Pancreas (tissue), 10 donors: ENCODE results near the gene HEATR5A. TPM values are rescaled to one million over a fixed set of nuclear protein-coding genes. Genes with fewer than 3 reads are reported as not detected.
A peak's percentile ranks its signal among the peaks of the same experiment; 100 is the strongest.

Source experiments
- ATAC-seq, 4 donors: fragments of 200-7000 bp; cut with Tn5 transposase; one replicate each; pipeline versions ENCODE4 v1.8.0 to v1.9.1; 2020; ENCODE audit warnings: mild to moderate bottlenecking in 4 of 4, moderate library complexity in 4 of 4
- DNase-seq, 6 donors: peaks; one replicate each; pipeline ENCODE4 v3.0.0-alpha.2; 2020
- FAIRE-seq: peaks from 2 replicates; lab custom pipeline; 2012; peaks lifted over from hg19 to GRCh38; lab: Jason Lieb, UNC
- H3K27ac ChIP-seq, 4 donors: fragments of 200-600 bp; sonication (generic); 1 replicate in 3 of 4; 2 replicates in 1 of 4; pipeline versions ENCODE4 v1.5.0 to v1.8.0; 2020
- H3K27me3 ChIP-seq, 4 donors: fragments of 200-600 bp; one replicate each; pipeline ENCODE4 v1.8.0; 2021
- H3K36me3 ChIP-seq, 3 donors: fragments of 200-600 bp; sonication (generic) in 1 of 3; one replicate each; pipeline versions ENCODE4 v1.5.0 to v1.8.0; 2020 to 2021
- H3K4me1 ChIP-seq, 3 donors: fragments of 200-600 bp; one replicate each; pipeline ENCODE4 v1.8.0; 2021
- H3K4me3 ChIP-seq, 4 donors: fragments of 200-600 bp; sonication (generic) in 2 of 4; one replicate each; pipeline versions ENCODE4 v1.5.0 to v1.8.0; 2020 to 2021
- H3K9me3 ChIP-seq, 4 donors: fragments of 200-600 bp; one replicate each; pipeline ENCODE4 v1.8.0; 2021
- CTCF ChIP-seq, 4 donors: fragments of 200-600 bp; sonication (generic) in 3 of 4; IDR thresholded peaks; one replicate each; pipeline versions ENCODE4 v1.5.0 to v1.8.0; 2021; ENCODE audit warnings: antibody characterized with exemption in 4 of 4
- WGBS, 2 donors: extraction: QIAGEN DNeasy Blood & Tissue Kit; methylation state at CpG; one replicate each; pipeline ENCODE4 v1.1.7; 2013; 5-methylcytosine and 5-hydroxymethylcytosine counted together
- intact Hi-C, 3 donors: fragments of 100-400 bp; cut with DNase I; formaldehyde crosslinking; loops; one replicate each; pipeline versions ENCODE4 v1.11.1 to v1.14.2; 2022
- polyA plus RNA-seq, 2 donors: library from polyadenylated mRNA; stranded (reverse); fragments of 200-250 nt; gene quantifications; one replicate each; pipeline ENCODE4 v1.2.3, GENCODE V29; 2013
- total RNA-seq, 6 donors: library from RNA; stranded (reverse); fragmentation: NEBNext Ultra II Directional in 4 of 6; extraction: Animal tissue kit (Norgen Biotek cat#: 25700) in 4 of 6; gene quantifications; one replicate each; pipeline versions ENCODE4 v1.2.1 to v1.2.4, GENCODE V29; 2021 to 2023
- donor health status: healthy with polysubstance abuse.
- donor health status: DM: no; HTN: no; CAD: no; lungs with moderate emphysema.
- donor health status: DM: no; HTN: no; CAD: no.
- donor health status: control.
- donor health status: control.
- donor health status: Bipolar disorder and iron deficiency.
- donor health status: DM: yes; HTN: yes; CAD: no.
- donor health status: DM: no; HTN: no; CAD: no.
- donor health status: DM: no; HTN: no; CAD: no.
- donor health status: DM: yes; HTN: yes; CAD: no.

Gene HEATR5A
- total and polyA plus RNA-seq, 8 donors: 4.3 to 18.3 (median 9.2) TPM

- Histone ChIP-seq H3K4me3 (no peak overlapping the region), H3K27ac (no peak overlapping the region), H3K9me3 (no peaks in the 10 kb centered on the region), H3K36me3 (no peaks in the 10 kb centered on the region), H3K27me3 (no peaks in the 10 kb centered on the region), H3K4me1 (no peaks in the 10 kb centered on the region)
- intact Hi-C loops: no loop called here
- no peak for ATAC-seq
- no peak for DNase-seq
- TF ChIP-seq CTCF (IDR thresholded peaks at IDR 0.05): no peak
- FAIRE-seq: no peak
These were observed 129.1 kb downstream of the HEATR5A start for GRCh38 chr14:31291210-31291609.

- no peak for FAIRE-seq
- no peak for DNase-seq
- no peak for ATAC-seq
- Histone ChIP-seq H3K9me3 (no peaks in the 10 kb centered on the region), H3K36me3 (no peaks in the 10 kb centered on the region), H3K27ac (no peak overlapping the region), H3K4me3 (no peak overlapping the region), H3K4me1 (no peaks in the 10 kb centered on the region), H3K27me3 (no peaks in the 10 kb centered on the region)
- WGBS, 2 donors: 88 to 91% methylated on average over 4 of the region's 4 CpGs
- no peak for TF ChIP-seq CTCF (IDR thresholded peaks at IDR 0.05)
- intact Hi-C loops: no loop called here
These were observed 132.9 kb downstream of the HEATR5A start for GRCh38 chr14:31287294-31287972.

GRCh38 chr14:31286456-31287293 is 133.7 kb downstream of the HEATR5A start:
- peak in 3 of 4 donors; percentile 10 to 22 (median 19) for TF ChIP-seq CTCF (IDR thresholded peaks at IDR 0.05)
- intact Hi-C loops: no loop called here
- H3K4me1 ChIP-seq: no peaks in the 10 kb centered on the region
- 79 to 84% methylated on average over 12 of the region's 12 CpGs for WGBS, 2 donors
- no peak for FAIRE-seq
- ATAC-seq: peak in 3 of 4 donors; percentile 32 to 67 (median 50)
- DNase-seq: peak in 1 of 6 donors; percentile 16
- H3K9me3 ChIP-seq: no peaks in the 10 kb centered on the region
- H3K36me3 ChIP-seq: no peaks in the 10 kb centered on the region
- H3K4me3 ChIP-seq: no peak overlapping the region
- H3K27ac ChIP-seq: no peak overlapping the region
- H3K27me3 ChIP-seq: no peaks in the 10 kb centered on the region

- H3K4me1 ChIP-seq: no peaks in the 10 kb centered on the region
- H3K9me3 ChIP-seq: no peaks in the 10 kb centered on the region
- WGBS, 2 donors: 83 to 84% methylated on average over 3 of the region's 3 CpGs
- no peak for ATAC-seq
- no peak for FAIRE-seq
- DNase-seq: no peak
- no peaks in the 10 kb centered on the region for H3K27me3 ChIP-seq
- no peaks in the 10 kb centered on the region for H3K36me3 ChIP-seq
- H3K4me3 ChIP-seq: no peak overlapping the region
- intact Hi-C loops: no loop called here
- no peak overlapping the region for H3K27ac ChIP-seq
- TF ChIP-seq CTCF (IDR thresholded peaks at IDR 0.05): no peak
These were observed 136.6 kb downstream of the HEATR5A start for GRCh38 chr14:31283578-31284252.
